Kidney (tissue), 14 donors: ENCODE results near the gene TCF4. TPM values are rescaled to one million over a fixed set of nuclear protein-coding genes. Genes with fewer than 3 reads are reported as not detected.

Source experiments
- DNase-seq, 5 donors: peaks; one replicate each; pipeline ENCODE4 v3.0.0-alpha.2; 2013 to 2020
- FAIRE-seq: peaks from 2 replicates; lab custom pipeline; 2012; peaks lifted over from hg19 to GRCh38; lab: Jason Lieb, UNC
- H3K27ac ChIP-seq, 2 donors: one replicate each; pipeline ENCODE4 v1.7.0; 2013; ENCODE audit warnings: low read depth in 2 of 2, low read length in 2 of 2, inconsistent platforms in 1 of 2
- H3K27me3 ChIP-seq: one replicate; pipeline ENCODE4 v1.7.1; 2013; ENCODE audit warnings: low read length, inconsistent platforms; ENCODE audit not compliant: control insufficient read depth, insufficient read depth
- H3K36me3 ChIP-seq, 3 donors: one replicate each; pipeline versions ENCODE4 v1.7.0 to v1.7.1; 2013; ENCODE audit warnings: low read length in 3 of 3, control low read depth in 1 of 3, inconsistent platforms in 1 of 3; ENCODE audit not compliant: insufficient read depth in 3 of 3, control insufficient read depth in 2 of 3
- H3K4me1 ChIP-seq, 3 donors: one replicate each; pipeline versions ENCODE4 v1.7.0 to v1.7.1; 2013; ENCODE audit warnings: low read length in 3 of 3, inconsistent platforms in 1 of 3, low read depth in 1 of 3; ENCODE audit not compliant: control insufficient read depth in 2 of 3, insufficient read depth in 2 of 3
- H3K4me3 ChIP-seq, 3 donors: one replicate each; pipeline versions ENCODE4 v1.7.0 to v1.8.1; 2013; ENCODE audit warnings: low read length in 3 of 3, control low read depth in 1 of 3, inconsistent platforms in 1 of 3
- H3K9ac ChIP-seq, 3 donors: one replicate each; pipeline versions ENCODE4 v1.7.0 to v1.7.1; 2013; ENCODE audit warnings: low read length in 3 of 3, control low read depth in 1 of 3, inconsistent platforms in 1 of 3
- H3K9me3 ChIP-seq, 3 donors: one replicate each; pipeline versions ENCODE4 v1.7.0 to v1.7.1; 2013; ENCODE audit warnings: low read length in 3 of 3, control low read depth in 1 of 3, inconsistent platforms in 1 of 3; ENCODE audit not compliant: control insufficient read depth in 2 of 3, insufficient read depth in 1 of 3
- CTCF ChIP-seq: IDR thresholded peaks from 3 replicates; pipeline ENCODE4 v1.5.1; 2012; ENCODE audit warnings: mild to moderate bottlenecking, moderate library complexity, borderline replicate concordance; ENCODE audit not compliant: insufficient read depth; ENCODE audit errors: extremely low read depth
- intact Hi-C: fragments of 100-400 bp; cut with DNase I; formaldehyde crosslinking; loops from one replicate; pipeline ENCODE4 v1.11.1; 2022
- polyA plus RNA-seq: library from polyadenylated mRNA; stranded (reverse); fragments of 350-450 nt; fragmentation: Illumina TruSeq; extraction: RNeasy Lipid Tissue Mini Kit (QIAGEN cat#74804); gene quantifications from one replicate; pipeline ENCODE4 v1.2.3, GENCODE V29; 2014; ENCODE audit warnings: low read depth, low replicate concordance; ENCODE audit not compliant: insufficient read depth
- total RNA-seq: library from RNA; stranded (reverse); fragmentation: NEBNext Ultra II Directional; extraction: Animal tissue kit (Norgen Biotek cat#: 25700); gene quantifications from one replicate; pipeline ENCODE4 v1.2.1, GENCODE V29; 2021
- donor health status: control.
- donor health status: control.
- donor health status: control.
- donor health status: control.
- donor health status: control.
- donor health status: DM: yes; HTN: yes; CAD: no.
- donor health status: Normal renal cell carcinoma (clear cell type).

The TCF4 gene
- total and polyA plus RNA-seq, 2 donors from 2014 or later = 4.4 to 60.3 TPM

GRCh38 chr18:55530166-55530565 is 57.8 kb downstream of the TCF4 start:
- Histone ChIP-seq H3K27me3 (no peaks in the 10 kb centered on the region), H3K9ac (no peak overlapping the region), H3K4me3 (no peak overlapping the region), H3K4me1 (no peaks in the 10 kb centered on the region), H3K36me3 (no peaks in the 10 kb centered on the region), H3K27ac (no peak overlapping the region), H3K9me3 (no peaks in the 10 kb centered on the region)
- DNase-seq (no peak), FAIRE-seq (no peak)
- intact Hi-C loops = no loop called here
- no peak for TF ChIP-seq CTCF

- no peak for TF ChIP-seq CTCF
- no peaks in the 10 kb centered on the region for H3K9me3 ChIP-seq
- no peak overlapping the region for H3K4me3 ChIP-seq
- intact Hi-C loops = no loop called here
- no peak for FAIRE-seq
- H3K27me3 ChIP-seq = no peaks in the 10 kb centered on the region
- no peak overlapping the region for H3K27ac ChIP-seq
- no peaks in the 10 kb centered on the region for H3K4me1 ChIP-seq
- DNase-seq = no peak
- no peak overlapping the region for H3K9ac ChIP-seq
- H3K36me3 ChIP-seq = no peaks in the 10 kb centered on the region
Observed at GRCh38 chr18:55529581-55529980, 58.4 kb downstream of the TCF4 start.

GRCh38 chr18:55525845-55526244 is 62.1 kb downstream of the TCF4 start:
- Histone ChIP-seq H3K9ac (no peak overlapping the region), H3K27ac (no peak overlapping the region), H3K36me3 (no peaks in the 10 kb centered on the region), H3K4me3 (no peak overlapping the region), H3K4me1 (no peaks in the 10 kb centered on the region), H3K9me3 (no peaks in the 10 kb centered on the region), H3K27me3 (no peaks in the 10 kb centered on the region)
- DNase-seq (no peak), FAIRE-seq (no peak)
- no peak for TF ChIP-seq CTCF
- intact Hi-C loops = no loop called here
